Activated T-helper 17 cell treated with anti-CD3 and anti-CD28 coated beads, Interleukin-2, amount 50 U/mL, for 72 hours (primary cell): Measurements from ENCODE around the gene GOLGA8M. TPM values are rescaled to one million over a fixed set of nuclear protein-coding genes. Genes with fewer than 3 reads are reported as not detected.
"Not testable (repeated sequence)": the region's sequence is repeated elsewhere in the genome, so short reads cannot be mapped to it uniquely, and the experiment has no call there.

Experiments used
- ATAC-seq: fragments of 150-1000 bp; cut with Tn5 transposase; replicated peaks from 2 replicates; pipeline ENCODE4 v1.10.0; 2021; ENCODE audit warnings: mild to moderate bottlenecking, moderate library complexity
- H3K27ac Mint-ChIP-seq: one replicate; pipeline ENCODE4 v1.8.0; 2022; ENCODE audit warnings: mixed read lengths
- H3K27me3 Mint-ChIP-seq: one replicate; pipeline ENCODE4 v1.8.0; 2022; ENCODE audit warnings: mixed read lengths
- H3K36me3 Mint-ChIP-seq: one replicate; pipeline ENCODE4 v1.8.0; 2022; ENCODE audit warnings: low read depth, mild to moderate bottlenecking, mixed read lengths
- H3K4me1 Mint-ChIP-seq: one replicate; pipeline ENCODE4 v1.8.0; 2022; ENCODE audit warnings: mixed read lengths
- H3K4me3 Mint-ChIP-seq: one replicate; pipeline ENCODE4 v1.8.0; 2022; ENCODE audit warnings: mild to moderate bottlenecking, mixed read lengths
- H3K9me3 Mint-ChIP-seq: one replicate; pipeline ENCODE4 v1.8.0; 2022; ENCODE audit warnings: mixed read lengths
- total RNA-seq, 2 donors: library from RNA; stranded (reverse); gene quantifications; one replicate each; pipeline ENCODE4 v1.2.3, GENCODE V29; 2022

Gene GOLGA8M, protein sequence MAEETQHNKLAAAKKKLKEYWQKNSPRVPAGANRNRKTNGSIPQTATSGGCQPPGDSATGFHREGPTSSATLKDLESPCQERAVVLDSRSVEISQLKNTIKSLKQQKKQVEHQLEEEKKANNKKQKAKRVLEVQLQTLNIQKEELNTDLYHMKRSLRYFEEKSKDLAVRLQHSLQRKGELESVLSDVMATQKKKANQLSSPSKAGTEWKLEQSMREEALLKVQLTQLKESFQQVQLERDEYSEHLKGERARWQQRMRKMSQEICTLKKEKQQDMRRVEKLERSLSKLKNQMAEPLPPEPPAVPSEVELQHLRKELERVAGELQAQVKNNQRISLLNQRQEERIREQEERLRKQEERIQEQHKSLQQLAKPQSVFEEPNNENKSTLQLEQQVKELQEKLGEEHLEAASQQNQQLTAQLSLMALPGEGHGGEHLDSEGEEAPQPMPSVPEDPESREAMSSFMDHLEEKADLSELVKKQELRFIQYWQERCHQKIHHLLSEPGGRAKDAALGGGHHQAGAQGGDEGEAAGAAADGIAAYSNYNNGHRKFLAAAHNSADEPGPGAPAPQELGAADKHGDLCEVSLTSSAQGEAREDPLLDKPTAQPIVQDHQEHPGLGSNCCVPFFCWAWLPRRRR
- total RNA-seq: under 1 TPM in 1 of 2 donors, not detected in 1; 0.53 TPM

- H3K27me3 Mint-ChIP-seq, ATAC-seq, H3K9me3 Mint-ChIP-seq, H3K4me3 Mint-ChIP-seq, H3K4me1 Mint-ChIP-seq, H3K36me3 Mint-ChIP-seq, H3K27ac Mint-ChIP-seq: not testable (repeated sequence)
Observed at GRCh38 chr15:28712270-28712669, at the start of gene GOLGA8M. Gene GOLGA8M (minus strand): TSS chr15:28712421. CDS start chr15:28712323, 98 bp downstream.

DNA sequence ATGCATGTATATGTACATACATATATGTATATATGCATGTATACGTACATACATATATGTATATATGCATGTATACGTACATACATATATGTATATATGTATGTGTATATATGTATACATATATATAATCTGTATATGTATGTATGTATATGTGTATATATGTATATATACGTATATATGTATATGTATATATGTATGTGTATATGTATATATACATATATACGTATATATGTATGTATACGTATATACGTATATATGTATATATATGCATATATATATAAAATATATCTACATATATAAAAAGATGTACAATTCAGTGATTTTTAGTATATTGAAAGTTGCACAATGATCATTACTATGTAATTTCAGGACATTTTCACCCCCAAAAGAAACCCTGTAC, 30.7 kb upstream of the GOLGA8M start:
- not testable (repeated sequence) for H3K27me3 Mint-ChIP-seq, H3K9me3 Mint-ChIP-seq, H3K4me3 Mint-ChIP-seq, H3K27ac Mint-ChIP-seq, H3K4me1 Mint-ChIP-seq, ATAC-seq, H3K36me3 Mint-ChIP-seq

- H3K27me3 Mint-ChIP-seq, H3K9me3 Mint-ChIP-seq, H3K4me1 Mint-ChIP-seq, H3K36me3 Mint-ChIP-seq: not testable (repeated sequence)
- Mint-ChIP-seq H3K27ac (peak overlapping the region; percentile 77), H3K4me3 (peak overlapping the region; percentile 62)
- peak; percentile 83 for ATAC-seq
Observed at GRCh38 chr15:28738590-28739292, 26.5 kb upstream of the GOLGA8M start.

- H3K4me1 Mint-ChIP-seq: not testable (repeated sequence)
- Mint-ChIP-seq H3K4me3 (peak overlapping the region; percentile 62), H3K27ac (peak overlapping the region; percentile 77)
Observed at GRCh38 chr15:28738200-28738561, 26.0 kb upstream of the GOLGA8M start.

GRCh38 chr15:28737521-28738199, 25.4 kb upstream of the GOLGA8M start:
- not testable (repeated sequence) for H3K4me1 Mint-ChIP-seq, H3K9me3 Mint-ChIP-seq, H3K36me3 Mint-ChIP-seq, H3K27ac Mint-ChIP-seq, H3K27me3 Mint-ChIP-seq
- peak; percentile 63 for ATAC-seq
- peak overlapping the region; percentile 61 for H3K4me3 Mint-ChIP-seq

More at GRCh38 chr15:28738200-28738561, 26.0 kb upstream of the GOLGA8M start:
- H3K27me3 Mint-ChIP-seq, H3K9me3 Mint-ChIP-seq, H3K36me3 Mint-ChIP-seq: not testable (repeated sequence)
- ATAC-seq: peak; percentile 29

GRCh38 chr15:28728061-28728460, 15.8 kb upstream of the GOLGA8M start:
- not testable (repeated sequence) for H3K9me3 Mint-ChIP-seq, H3K36me3 Mint-ChIP-seq, H3K4me1 Mint-ChIP-seq, H3K27me3 Mint-ChIP-seq, H3K27ac Mint-ChIP-seq, H3K4me3 Mint-ChIP-seq, ATAC-seq

- not testable (repeated sequence) for H3K4me3 Mint-ChIP-seq, ATAC-seq, H3K4me1 Mint-ChIP-seq, H3K9me3 Mint-ChIP-seq, H3K27ac Mint-ChIP-seq, H3K36me3 Mint-ChIP-seq
- peaks cover 11% of the 10 kb centered on the region for H3K27me3 Mint-ChIP-seq
Observed at GRCh38 chr15:28727026-28727425, 14.8 kb upstream of the GOLGA8M start.

DNA sequence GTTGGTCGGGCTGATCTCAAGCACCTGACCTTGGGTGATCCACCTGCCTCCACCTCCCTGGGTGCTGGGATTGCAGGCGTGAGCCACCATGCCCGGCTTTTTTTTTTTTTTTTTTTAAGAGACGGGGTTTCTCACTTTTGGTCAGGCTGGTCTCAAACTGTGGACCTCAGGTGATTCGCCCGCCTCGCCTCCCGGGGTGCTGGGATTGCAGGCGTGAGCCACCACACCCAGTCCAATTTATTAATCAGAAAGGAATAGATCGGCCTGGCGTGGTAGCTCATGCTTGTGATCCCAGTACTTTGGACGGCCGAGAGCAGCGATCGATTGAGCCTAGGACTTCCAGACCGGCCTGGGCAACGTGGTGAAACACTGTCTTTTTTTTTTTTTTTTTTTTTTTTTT, 13.9 kb upstream of the GOLGA8M start:
- Mint-ChIP-seq H3K4me1 (no peaks in the 10 kb centered on the region), H3K27ac (no peak overlapping the region), H3K27me3 (peaks cover 11% of the 10 kb centered on the region), H3K9me3 (no peaks in the 10 kb centered on the region), H3K4me3 (no peak overlapping the region), H3K36me3 (no peaks in the 10 kb centered on the region)
- ATAC-seq: no peak

GRCh38 chr15:28725556-28725955, 13.3 kb upstream of the GOLGA8M start:
- Mint-ChIP-seq H3K4me1 (no peaks in the 10 kb centered on the region), H3K27me3 (peaks cover 11% of the 10 kb centered on the region), H3K9me3 (no peaks in the 10 kb centered on the region), H3K4me3 (no peak overlapping the region), H3K27ac (no peak overlapping the region), H3K36me3 (no peaks in the 10 kb centered on the region)
- ATAC-seq: no peak

DNA sequence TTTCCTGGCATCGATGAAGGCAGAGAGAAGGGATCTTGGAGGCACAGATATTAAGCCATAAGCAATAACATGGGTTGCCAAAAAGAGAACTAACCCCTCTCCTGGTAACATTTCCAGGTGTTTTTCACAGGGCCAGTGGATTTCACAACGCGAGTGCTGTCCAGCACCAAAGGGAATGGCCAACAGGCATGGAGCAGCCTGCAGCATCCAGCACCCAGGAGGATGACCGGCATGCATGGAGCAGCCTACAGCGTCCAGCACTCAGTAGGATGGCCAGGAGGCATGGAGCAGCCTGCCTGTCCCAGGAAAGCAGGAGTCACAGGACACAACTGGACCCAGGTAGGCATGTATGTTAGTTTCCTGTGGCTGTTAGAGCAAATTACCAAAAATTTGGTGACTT, 11.8 kb upstream of the GOLGA8M start:
- not testable (repeated sequence) for H3K27ac Mint-ChIP-seq, H3K4me1 Mint-ChIP-seq, H3K36me3 Mint-ChIP-seq, ATAC-seq, H3K27me3 Mint-ChIP-seq, H3K9me3 Mint-ChIP-seq, H3K4me3 Mint-ChIP-seq

DNA sequence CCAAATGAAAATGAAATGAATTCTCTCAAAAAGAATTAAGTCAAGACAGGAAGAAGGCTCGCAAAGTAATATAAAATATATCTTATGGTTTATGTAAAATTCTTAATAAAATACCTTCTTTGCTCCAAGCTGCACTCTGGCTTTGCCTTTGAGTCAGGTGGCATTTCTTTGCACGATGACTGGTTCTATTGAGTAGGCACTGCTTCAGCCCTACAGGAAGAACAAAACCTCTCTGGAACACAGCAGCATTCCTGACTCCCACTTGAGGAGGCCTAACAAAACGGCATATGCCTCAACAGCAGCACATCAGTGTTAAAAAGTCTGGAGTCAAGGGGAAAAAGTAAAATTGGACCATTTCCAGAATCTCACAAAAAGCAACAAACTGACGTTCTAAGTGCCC, 7.4 kb upstream of the GOLGA8M start:
- not testable (repeated sequence) for H3K36me3 Mint-ChIP-seq, H3K4me1 Mint-ChIP-seq, H3K27ac Mint-ChIP-seq, H3K27me3 Mint-ChIP-seq, H3K9me3 Mint-ChIP-seq, H3K4me3 Mint-ChIP-seq, ATAC-seq

DNA sequence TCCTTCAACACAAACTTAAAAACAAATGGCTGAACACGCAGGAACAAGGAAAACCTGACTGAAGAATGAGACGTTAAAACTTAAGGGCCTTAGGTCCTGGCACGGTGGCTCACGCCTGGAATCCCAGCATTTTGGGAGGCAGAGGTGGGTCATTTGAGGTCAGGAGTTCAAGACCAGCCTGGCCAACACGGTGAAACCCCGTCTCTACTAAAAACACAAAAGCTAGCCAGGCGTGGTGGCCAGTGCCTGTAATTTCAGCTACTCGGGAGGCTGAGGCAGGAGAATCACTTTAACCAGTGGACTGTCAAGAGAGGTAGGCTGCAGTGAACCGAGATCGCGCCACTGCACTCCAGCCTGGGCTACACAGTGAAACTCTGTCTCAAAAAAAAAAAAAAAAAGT, 6.4 kb upstream of the GOLGA8M start:
- H3K36me3 Mint-ChIP-seq, H3K4me1 Mint-ChIP-seq, H3K27me3 Mint-ChIP-seq, H3K27ac Mint-ChIP-seq, H3K9me3 Mint-ChIP-seq, H3K4me3 Mint-ChIP-seq, ATAC-seq: not testable (repeated sequence)

DNA sequence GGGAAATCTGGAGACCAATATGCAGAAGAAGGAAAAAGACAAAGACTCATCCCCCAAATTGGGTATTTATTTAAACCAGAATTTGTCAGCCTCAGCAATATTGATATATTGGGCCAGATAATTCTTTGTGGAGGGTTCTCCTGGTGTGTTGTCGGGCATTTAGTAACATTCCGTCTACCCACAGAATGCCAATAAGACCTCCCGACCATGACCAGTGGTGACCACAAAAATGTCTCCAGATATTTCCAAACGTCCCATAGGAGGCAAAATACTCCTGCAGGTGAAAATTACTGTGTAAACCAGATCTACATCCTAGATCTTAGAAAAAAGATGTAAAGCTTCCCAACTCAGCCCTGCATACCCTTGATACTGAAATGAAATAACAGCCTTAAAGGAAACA, 2.0 kb upstream of the GOLGA8M start:
- ATAC-seq, H3K27ac Mint-ChIP-seq, H3K9me3 Mint-ChIP-seq, H3K4me3 Mint-ChIP-seq, H3K27me3 Mint-ChIP-seq, H3K36me3 Mint-ChIP-seq, H3K4me1 Mint-ChIP-seq: not testable (repeated sequence)

- H3K4me3 Mint-ChIP-seq, H3K27me3 Mint-ChIP-seq, H3K4me1 Mint-ChIP-seq, ATAC-seq, H3K36me3 Mint-ChIP-seq, H3K9me3 Mint-ChIP-seq, H3K27ac Mint-ChIP-seq: not testable (repeated sequence)
Observed at GRCh38 chr15:28703927-28704326, 8.3 kb downstream of the GOLGA8M start.

GRCh38 chr15:28702427-28702826, 9.8 kb downstream of the GOLGA8M start:
- H3K36me3 Mint-ChIP-seq, H3K27me3 Mint-ChIP-seq, H3K9me3 Mint-ChIP-seq, H3K4me3 Mint-ChIP-seq, H3K27ac Mint-ChIP-seq, ATAC-seq, H3K4me1 Mint-ChIP-seq: not testable (repeated sequence)
